ENCODE measurements around the gene SH3BP2. TPM values are rescaled to one million over a fixed set of nuclear protein-coding genes. Genes with fewer than 3 reads are reported as not detected.

SH3BP2 gene
- total RNA-seq, 2 donors from 2014 or later, result 24.3 to 41.3 TPM

DNA sequence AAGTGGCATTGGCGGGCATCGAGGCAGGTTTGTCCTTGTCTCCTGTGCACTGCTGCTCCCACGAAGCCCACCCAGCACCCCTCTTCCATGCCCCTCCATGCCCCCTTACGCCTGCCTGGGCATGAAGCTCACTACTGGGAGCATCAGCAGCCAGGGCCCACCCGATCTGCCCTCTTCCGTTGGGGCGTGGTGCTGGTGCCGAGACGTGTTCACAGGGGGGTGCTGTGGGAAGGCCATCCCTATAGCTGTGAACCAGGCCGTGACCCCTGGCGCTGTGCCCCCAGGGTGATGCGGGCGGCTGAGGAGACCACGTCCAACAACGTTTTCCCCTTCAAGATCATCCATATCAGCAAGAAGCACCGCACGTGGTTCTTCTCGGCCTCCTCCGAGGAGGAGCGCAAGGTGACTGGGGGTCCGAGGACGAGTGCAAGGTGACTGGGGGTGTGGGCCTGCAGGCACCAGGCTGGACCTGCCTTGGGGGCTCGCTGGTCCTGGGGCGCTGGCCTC, 31.5 kb downstream of the SH3BP2 start:
- H3K36me3 ChIP-seq, result no peaks in the 10 kb centered on the region
- intact Hi-C loops (cut with DNase I), result no loop called here
- DNase-seq (ENCODE audit: low spot score), result no peak
- 85% methylated on average over 23 of the region's 24 CpGs for WGBS
- TF ChIP-seq POLR2A (IDR thresholded peaks at IDR 0.05) (no peak), POLR2AphosphoS5 (IDR thresholded peaks at IDR 0.05) (no peak)
- TF ChIP-seq, protein P1, sequence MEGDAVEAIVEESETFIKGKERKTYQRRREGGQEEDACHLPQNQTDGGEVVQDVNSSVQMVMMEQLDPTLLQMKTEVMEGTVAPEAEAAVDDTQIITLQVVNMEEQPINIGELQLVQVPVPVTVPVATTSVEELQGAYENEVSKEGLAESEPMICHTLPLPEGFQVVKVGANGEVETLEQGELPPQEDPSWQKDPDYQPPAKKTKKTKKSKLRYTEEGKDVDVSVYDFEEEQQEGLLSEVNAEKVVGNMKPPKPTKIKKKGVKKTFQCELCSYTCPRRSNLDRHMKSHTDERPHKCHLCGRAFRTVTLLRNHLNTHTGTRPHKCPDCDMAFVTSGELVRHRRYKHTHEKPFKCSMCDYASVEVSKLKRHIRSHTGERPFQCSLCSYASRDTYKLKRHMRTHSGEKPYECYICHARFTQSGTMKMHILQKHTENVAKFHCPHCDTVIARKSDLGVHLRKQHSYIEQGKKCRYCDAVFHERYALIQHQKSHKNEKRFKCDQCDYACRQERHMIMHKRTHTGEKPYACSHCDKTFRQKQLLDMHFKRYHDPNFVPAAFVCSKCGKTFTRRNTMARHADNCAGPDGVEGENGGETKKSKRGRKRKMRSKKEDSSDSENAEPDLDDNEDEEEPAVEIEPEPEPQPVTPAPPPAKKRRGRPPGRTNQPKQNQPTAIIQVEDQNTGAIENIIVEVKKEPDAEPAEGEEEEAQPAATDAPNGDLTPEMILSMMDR (IDR thresholded peaks at IDR 0.05), result no peak
- no peaks in the 10 kb centered on the region for H3K4me1 ChIP-seq (replicated peaks)
- H3K9me3 ChIP-seq, result no peaks in the 10 kb centered on the region
- H3K27ac ChIP-seq, result no peak overlapping the region
- no peaks in the 10 kb centered on the region for H3K27me3 ChIP-seq (replicated peaks; ENCODE audit: insufficient read depth)
- no peak overlapping the region for H3K4me3 ChIP-seq

DNA sequence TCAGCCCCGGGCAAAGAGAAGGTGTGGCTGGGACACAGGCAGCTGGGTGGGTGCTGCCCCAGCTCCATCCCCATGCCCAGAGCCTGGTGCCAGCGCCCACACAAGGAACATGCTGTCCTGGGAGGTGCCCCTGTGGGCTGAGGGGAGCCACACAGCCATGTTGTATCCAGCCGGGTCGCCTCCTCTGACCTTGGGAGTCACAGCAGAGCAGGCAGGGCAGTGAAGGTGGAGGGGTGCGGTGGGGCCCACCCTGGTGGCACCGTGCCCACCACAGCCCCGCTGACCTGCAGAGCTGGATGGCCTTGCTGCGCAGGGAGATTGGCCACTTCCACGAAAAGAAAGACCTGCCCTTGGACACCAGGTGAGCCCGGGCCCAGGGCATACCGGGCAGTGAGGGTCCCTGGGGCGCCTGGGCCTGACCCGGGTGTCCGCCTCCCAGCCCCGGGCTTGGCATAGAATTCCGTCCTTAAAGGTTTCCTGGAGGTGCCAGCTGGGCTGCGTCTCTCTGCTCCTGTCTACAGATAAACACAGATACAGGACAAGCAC, 32.0 kb downstream of the SH3BP2 start:
- Histone ChIP-seq H3K27ac (no peak overlapping the region), H3K9me3 (no peaks in the 10 kb centered on the region), H3K36me3 (no peaks in the 10 kb centered on the region), H3K27me3 (replicated peaks; ENCODE audit: insufficient read depth) (no peaks in the 10 kb centered on the region), H3K4me3 (no peak overlapping the region), H3K4me1 (replicated peaks) (no peaks in the 10 kb centered on the region)
- DNase-seq (ENCODE audit: low spot score), result no peak
- intact Hi-C loops (cut with DNase I), result no loop called here
- TF ChIP-seq, protein P1 (IDR thresholded peaks at IDR 0.05), result no peak
- WGBS, result 82% methylated on average over 14 of the region's 17 CpGs

DNA sequence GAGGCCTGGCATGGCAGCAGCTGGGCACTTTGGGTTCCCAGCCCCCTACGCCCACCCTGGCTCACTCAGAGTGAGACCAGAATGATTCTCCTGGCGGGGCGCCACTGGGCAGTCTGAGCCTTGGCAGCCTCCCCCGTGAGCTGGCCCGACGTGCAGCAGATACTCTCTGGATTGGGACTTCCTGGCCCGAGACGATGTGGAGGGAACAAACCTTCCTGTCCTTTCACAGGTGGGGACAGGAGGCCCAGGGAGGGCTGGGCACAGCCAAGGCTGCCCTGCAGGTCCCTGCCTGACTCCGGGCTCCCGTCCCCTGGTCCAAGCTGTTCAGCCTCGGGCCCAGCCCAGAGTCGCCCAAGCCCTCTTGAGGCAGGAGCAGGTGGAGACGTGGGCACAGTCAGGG, 32.9 kb downstream of the SH3BP2 start:
- TF ChIP-seq POLR2AphosphoS5 (IDR thresholded peaks at IDR 0.05) (no peak), POLR2A (IDR thresholded peaks at IDR 0.05) (no peak)
- TF ChIP-seq, protein P1 (IDR thresholded peaks at IDR 0.05), result no peak
- 57% methylated on average over 13 of the region's 13 CpGs for WGBS
- no peaks in the 10 kb centered on the region for H3K27me3 ChIP-seq (replicated peaks; ENCODE audit: insufficient read depth)
- intact Hi-C loops (cut with DNase I), result no loop called here
- H3K27ac ChIP-seq, result no peak overlapping the region
- no peak overlapping the region for H3K4me3 ChIP-seq
- DNase-seq (ENCODE audit: low spot score), result no peak
- no peaks in the 10 kb centered on the region for H3K4me1 ChIP-seq (replicated peaks)
- H3K36me3 ChIP-seq, result no peaks in the 10 kb centered on the region
- H3K9me3 ChIP-seq, result no peaks in the 10 kb centered on the region

DNA sequence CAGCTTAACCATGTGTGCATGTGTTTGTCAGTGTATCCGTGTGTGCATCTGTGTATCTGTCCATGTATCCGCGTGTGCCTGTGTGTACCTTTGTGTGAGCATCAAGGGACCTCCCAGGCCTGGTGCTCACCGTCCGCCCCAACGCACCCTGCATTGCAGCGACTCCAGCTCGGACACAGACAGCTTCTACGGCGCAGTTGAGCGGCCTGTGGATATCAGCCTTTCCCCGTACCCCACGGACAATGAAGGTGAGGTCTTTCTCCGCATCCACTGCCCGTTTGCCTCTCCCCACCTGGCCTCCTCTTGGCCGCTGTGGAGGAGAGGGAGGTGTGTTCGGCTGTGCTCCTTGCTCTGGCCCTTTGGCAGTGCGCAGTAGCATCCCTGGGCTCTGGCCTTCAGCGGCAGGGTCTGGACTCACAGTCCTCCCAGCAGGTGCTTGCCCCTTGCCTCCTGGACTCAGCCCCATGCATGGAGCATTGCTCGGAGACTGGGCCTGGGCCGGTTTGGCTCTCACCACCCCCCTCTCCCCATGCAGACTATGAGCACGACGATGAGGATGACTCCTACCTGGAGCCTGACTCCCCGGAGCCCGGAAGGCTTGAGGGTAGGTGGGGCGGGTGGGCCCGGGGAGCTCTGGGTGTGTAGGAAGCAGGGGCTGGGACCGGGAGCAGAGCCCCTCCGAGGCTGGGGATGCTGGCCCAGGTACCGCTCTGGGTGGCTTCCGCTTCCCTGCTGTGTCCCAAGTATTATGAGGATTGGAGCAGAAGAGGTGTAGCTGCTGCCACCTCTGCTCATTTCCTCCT, 34.4 kb downstream of the SH3BP2 start:
- intact Hi-C loops (cut with DNase I), result no loop called here

More for the DNA sequence above, 34.4 kb downstream of the SH3BP2 start:
- TF ChIP-seq, protein P1 (IDR thresholded peaks at IDR 0.05), result no peak
- TF ChIP-seq POLR2A (IDR thresholded peaks at IDR 0.05) (no peak), POLR2AphosphoS5 (IDR thresholded peaks at IDR 0.05) (no peak)
- no peaks in the 10 kb centered on the region for H3K9me3 ChIP-seq
- no peaks in the 10 kb centered on the region for H3K4me1 ChIP-seq (replicated peaks)
- DNase-seq (ENCODE audit: low spot score), result no peak
- no peak overlapping the region for H3K4me3 ChIP-seq
- H3K27ac ChIP-seq, result no peak overlapping the region
- no peaks in the 10 kb centered on the region for H3K36me3 ChIP-seq
- 91% methylated on average over 31 of the region's 31 CpGs for WGBS
- no peaks in the 10 kb centered on the region for H3K27me3 ChIP-seq (replicated peaks; ENCODE audit: insufficient read depth)

Measured in prostate gland (tissue), 2 donors.